Adrenal gland (tissue), 5 donors: ENCODE data around the gene SYNE1.
"Not testable (repeated sequence)": the region's sequence is repeated elsewhere in the genome, so short reads cannot be mapped to it uniquely, and the experiment has no call there.

Experiments
- CTCF ChIP-seq, 6 experiments: fragments of 450-650 bp in 4 of 6; fragments of 200-600 bp in 2 of 6; sonication (generic) in 1 of 6; IDR thresholded peaks; 1 replicate in 5 of 6; 2 replicates in 1 of 6; pipeline versions ENCODE4 v1.5.1 to v1.8.0; 2016 to 2021; ENCODE audit warnings: antibody characterized with exemption in 6 of 6, mild to moderate bottlenecking in 2 of 6, moderate library complexity in 1 of 6
- POLR2A ChIP-seq, 2 donors: fragments of 450-650 bp; IDR thresholded peaks; one replicate each; pipeline ENCODE4 v1.6.1; 2017; ENCODE audit warnings: antibody characterized with exemption in 2 of 2, mild to moderate bottlenecking in 2 of 2, moderate library complexity in 1 of 2
- donor health status: DM: no; HTN: no; CAD: no.

- not testable (repeated sequence) for TF ChIP-seq CTCF, POLR2A (IDR thresholded peaks at IDR 0.05)
Measured at GRCh38 chr6:152138344-152138743, 498.8 kb downstream of the SYNE1 start.
